Tibial nerve (tissue), 4 donors: ENCODE measurements around the gene METTL8. TPM values are rescaled to one million over a fixed set of nuclear protein-coding genes. Genes with fewer than 3 reads are reported as not detected.

Experiments used
- DNase-seq, 2 donors: peaks; one replicate each; pipeline ENCODE4 v3.0.0-alpha.2; 2019; ENCODE audit warnings: low spot score in 2 of 2
- H3K27ac ChIP-seq, 4 donors: fragments of 200-600 bp; sonication (generic) in 3 of 4; one replicate each; pipeline ENCODE4 v1.5.1; 2017 to 2019; ENCODE audit warnings: mild to moderate bottlenecking in 1 of 4
- H3K27me3 ChIP-seq, 2 donors: fragments of 200-600 bp; sonication (generic) in 1 of 2; one replicate each; pipeline versions ENCODE4 v1.5.1 to v1.6.0; 2017 to 2019
- H3K36me3 ChIP-seq, 3 donors: fragments of 200-600 bp; sonication (generic); one replicate each; pipeline ENCODE4 v1.5.1; 2018 to 2019
- H3K4me1 ChIP-seq, 4 donors: fragments of 200-600 bp; sonication (generic) in 3 of 4; one replicate each; pipeline ENCODE4 v1.5.1; 2017 to 2019
- H3K4me3 ChIP-seq, 4 donors: fragments of 200-600 bp; sonication (generic) in 3 of 4; one replicate each; pipeline ENCODE4 v1.5.1; 2017 to 2019; ENCODE audit warnings: mild to moderate bottlenecking in 1 of 4, moderate library complexity in 1 of 4
- H3K9me3 ChIP-seq, 4 donors: fragments of 200-600 bp; sonication (generic) in 3 of 4; one replicate each; pipeline ENCODE4 v1.5.1; 2017 to 2019
- EP300 ChIP-seq, 2 donors: sonication (generic); formaldehyde crosslinking; IDR thresholded peaks; one replicate each; pipeline ENCODE4 v1.6.1; 2017; ENCODE audit warnings: antibody characterized with exemption in 2 of 2, mild to moderate bottlenecking in 1 of 2
- POLR2A ChIP-seq, 2 donors: fragments of 450-650 bp; IDR thresholded peaks; one replicate each; pipeline ENCODE4 v1.6.1; 2017; ENCODE audit warnings: antibody characterized with exemption in 2 of 2, mild to moderate bottlenecking in 2 of 2, moderate library complexity in 2 of 2
- WGBS, 2 donors: methylation state at CpG; one replicate each; pipeline ENCODE4 v1.1.5; 2018; 5-methylcytosine and 5-hydroxymethylcytosine counted together
- total RNA-seq, 4 donors: library from RNA; depleted of rRNA; stranded (reverse); fragments of >200 nt; gene quantifications; one replicate each; pipeline ENCODE4 v1.1.0, GENCODE V29; 2016
- TF ChIP-seq, protein P1 (sequence below), 5 experiments: fragments of 200-600 bp in 3 of 5; fragments of 450-650 bp in 2 of 5; sonication (generic) in 3 of 5; IDR thresholded peaks; one replicate each; pipeline ENCODE4 v1.5.1; 2016 to 2019; ENCODE audit warnings: antibody characterized with exemption in 5 of 5, mild to moderate bottlenecking in 3 of 5, moderate library complexity in 2 of 5

Gene METTL8
- total RNA-seq, 4 donors from 2014 or later: 13.5 to 27.9 (median 20.7) TPM

DNA sequence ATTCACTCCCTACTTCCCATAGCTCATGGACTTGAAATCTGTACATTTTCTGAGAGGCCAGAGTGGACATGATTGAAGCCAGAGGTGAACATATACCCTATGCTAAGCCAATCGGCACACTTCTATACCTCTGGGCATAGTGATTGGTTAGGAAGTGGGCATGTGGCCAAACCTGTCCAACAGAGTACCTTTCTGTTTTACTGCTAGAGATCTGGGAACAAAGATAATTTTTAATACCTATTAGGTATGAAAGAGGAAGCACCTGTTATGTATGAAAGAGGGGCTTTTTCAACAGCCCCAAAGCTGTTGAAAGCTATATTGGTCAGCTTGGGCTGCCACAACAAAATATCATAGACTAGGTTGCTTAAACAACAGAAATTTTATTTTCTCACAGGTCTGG is 27.7 kb downstream of the METTL8 start:
- no peak for DNase-seq
- no peak for TF ChIP-seq POLR2A (IDR thresholded peaks at IDR 0.05)
- TF ChIP-seq, protein P1, sequence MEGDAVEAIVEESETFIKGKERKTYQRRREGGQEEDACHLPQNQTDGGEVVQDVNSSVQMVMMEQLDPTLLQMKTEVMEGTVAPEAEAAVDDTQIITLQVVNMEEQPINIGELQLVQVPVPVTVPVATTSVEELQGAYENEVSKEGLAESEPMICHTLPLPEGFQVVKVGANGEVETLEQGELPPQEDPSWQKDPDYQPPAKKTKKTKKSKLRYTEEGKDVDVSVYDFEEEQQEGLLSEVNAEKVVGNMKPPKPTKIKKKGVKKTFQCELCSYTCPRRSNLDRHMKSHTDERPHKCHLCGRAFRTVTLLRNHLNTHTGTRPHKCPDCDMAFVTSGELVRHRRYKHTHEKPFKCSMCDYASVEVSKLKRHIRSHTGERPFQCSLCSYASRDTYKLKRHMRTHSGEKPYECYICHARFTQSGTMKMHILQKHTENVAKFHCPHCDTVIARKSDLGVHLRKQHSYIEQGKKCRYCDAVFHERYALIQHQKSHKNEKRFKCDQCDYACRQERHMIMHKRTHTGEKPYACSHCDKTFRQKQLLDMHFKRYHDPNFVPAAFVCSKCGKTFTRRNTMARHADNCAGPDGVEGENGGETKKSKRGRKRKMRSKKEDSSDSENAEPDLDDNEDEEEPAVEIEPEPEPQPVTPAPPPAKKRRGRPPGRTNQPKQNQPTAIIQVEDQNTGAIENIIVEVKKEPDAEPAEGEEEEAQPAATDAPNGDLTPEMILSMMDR (IDR thresholded peaks at IDR 0.05): no peak
- TF ChIP-seq EP300 (IDR thresholded peaks at IDR 0.05): no peak
- Histone ChIP-seq H3K4me1 (peaks cover 0 to 7% (median 0%) of the 10 kb centered on the region in 4 donors), H3K27me3 (no peaks in the 10 kb centered on the region), H3K36me3 (no peaks in the 10 kb centered on the region), H3K9me3 (peaks cover 0 to 8% (median 0%) of the 10 kb centered on the region in 4 donors), H3K4me3 (no peak overlapping the region), H3K27ac (no peak overlapping the region)
- 95 to 100% methylated on average over 1 of the region's 1 CpG for WGBS, 2 donors

GRCh38 chr2:171405546-171405945 is 28.2 kb downstream of the METTL8 start:
- Histone ChIP-seq H3K27ac (no peak overlapping the region), H3K4me3 (no peak overlapping the region), H3K27me3 (no peaks in the 10 kb centered on the region), H3K36me3 (no peaks in the 10 kb centered on the region), H3K9me3 (peaks cover 0 to 8% (median 0%) of the 10 kb centered on the region in 4 donors), H3K4me1 (peaks cover 0 to 6% (median 0%) of the 10 kb centered on the region in 4 donors)
- 94 to 95% methylated on average over 1 of the region's 1 CpG for WGBS, 2 donors
- DNase-seq: no peak
- TF ChIP-seq, protein P1 (IDR thresholded peaks at IDR 0.05): no peak
- no peak for TF ChIP-seq EP300 (IDR thresholded peaks at IDR 0.05)
- no peak for TF ChIP-seq POLR2A (IDR thresholded peaks at IDR 0.05)

DNA sequence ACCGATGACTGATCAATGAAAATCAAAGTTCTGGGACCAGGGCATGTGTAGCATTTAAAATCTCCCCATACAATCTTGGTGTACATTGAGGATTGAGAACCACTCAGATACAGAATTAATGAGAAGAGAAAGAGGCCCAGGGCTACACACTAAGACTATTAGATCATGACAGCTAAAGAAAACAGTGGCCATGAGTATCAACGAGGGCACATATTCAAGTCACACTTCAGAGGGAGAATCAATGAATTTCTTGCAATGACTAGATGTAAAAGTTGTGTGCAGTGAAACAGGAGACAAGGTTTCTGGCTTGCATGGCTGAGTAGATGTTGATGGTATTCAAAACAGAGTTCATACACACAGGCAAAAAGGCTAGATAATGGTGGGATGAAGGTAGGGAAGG is 29.1 kb downstream of the METTL8 start:
- Histone ChIP-seq H3K9me3 (peaks cover 0 to 8% (median 0%) of the 10 kb centered on the region in 4 donors), H3K27ac (no peak overlapping the region), H3K27me3 (no peaks in the 10 kb centered on the region), H3K4me1 (no peaks in the 10 kb centered on the region), H3K36me3 (no peaks in the 10 kb centered on the region), H3K4me3 (no peak overlapping the region)
- WGBS, 2 donors: 86 to 88% methylated on average over 2 of the region's 2 CpGs
- TF ChIP-seq POLR2A (IDR thresholded peaks at IDR 0.05): no peak
- no peak for TF ChIP-seq EP300 (IDR thresholded peaks at IDR 0.05)
- TF ChIP-seq, protein P1 (IDR thresholded peaks at IDR 0.05): no peak
- DNase-seq: no peak

- no peak for DNase-seq
- Histone ChIP-seq H3K27ac (no peak overlapping the region), H3K4me1 (no peaks in the 10 kb centered on the region), H3K36me3 (no peaks in the 10 kb centered on the region), H3K4me3 (no peak overlapping the region), H3K27me3 (no peaks in the 10 kb centered on the region), H3K9me3 (peaks cover 0 to 8% (median 0%) of the 10 kb centered on the region in 4 donors)
- WGBS, 2 donors: 83 to 86% methylated on average over 5 of the region's 5 CpGs
- TF ChIP-seq, protein P1 (IDR thresholded peaks at IDR 0.05): no peak
- TF ChIP-seq EP300 (IDR thresholded peaks at IDR 0.05) (no peak), POLR2A (IDR thresholded peaks at IDR 0.05) (no peak)
These were observed 29.5 kb downstream of the METTL8 start for GRCh38 chr2:171404261-171404660.

DNA sequence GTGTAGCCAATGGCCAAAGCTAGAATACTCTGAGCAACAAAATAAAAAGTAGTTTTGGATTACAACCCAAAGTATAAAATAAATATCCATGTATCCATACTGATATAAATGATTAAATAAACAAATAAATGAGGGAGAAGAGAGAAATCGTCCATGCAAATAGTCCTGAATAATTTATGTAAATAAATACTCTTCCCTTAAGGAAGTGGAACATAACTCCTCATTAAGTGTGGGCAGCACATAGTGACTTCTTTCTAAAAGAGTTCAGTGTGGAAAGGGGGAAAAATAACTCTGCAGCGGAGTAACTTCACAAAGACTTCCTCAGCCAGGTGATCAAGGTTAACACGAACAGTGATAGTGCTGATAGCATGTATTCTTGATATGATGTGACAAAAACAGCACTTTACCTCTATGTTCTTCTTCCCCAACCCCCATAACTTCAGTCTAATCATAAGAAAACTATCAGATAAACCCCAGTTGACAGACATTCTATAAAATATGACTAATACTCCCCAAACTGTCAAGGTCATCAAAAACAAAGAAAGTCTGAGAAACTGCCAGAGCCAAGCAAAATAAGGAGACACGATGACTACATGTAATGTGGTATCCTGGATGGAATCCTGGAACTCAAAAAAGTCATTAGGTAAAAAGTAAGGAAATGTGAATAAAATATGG is 30.7 kb downstream of the METTL8 start:
- TF ChIP-seq, protein P1 (IDR thresholded peaks at IDR 0.05): no peak
- TF ChIP-seq POLR2A (IDR thresholded peaks at IDR 0.05) (no peak), EP300 (IDR thresholded peaks at IDR 0.05) (no peak)
- no peaks in the 10 kb centered on the region for H3K4me1 ChIP-seq
- no peaks in the 10 kb centered on the region for H3K27me3 ChIP-seq
- peaks cover 0 to 8% (median 0%) of the 10 kb centered on the region in 4 donors for H3K9me3 ChIP-seq
- H3K27ac ChIP-seq: no peak overlapping the region
- H3K4me3 ChIP-seq: no peak overlapping the region
- no peaks in the 10 kb centered on the region for H3K36me3 ChIP-seq
- DNase-seq: no peak
- 81% methylated on average over 4 of the region's 4 CpGs for WGBS, 2 donors
